DND-41 (cell line): ENCODE measurements around the gene WNT3A.

ENCODE experiments used
- ATAC-seq: fragments of 200-7000 bp; cut with Tn5 transposase; 3 replicates; pipeline ENCODE4 v1.9.1; 2021; ENCODE audit warnings: low read depth; ENCODE audit not compliant: insufficient read depth
- DNase-seq: peaks from one replicate; pipeline ENCODE4 v3.0.0-alpha.2; 2020
- H2AFZ ChIP-seq: 2 replicates; pipeline ENCODE4 v1.6.0; 2012; ENCODE audit warnings: low read depth, low read length
- H3K27ac ChIP-seq: 2 replicates; pipeline ENCODE4 v1.5.1; 2012; ENCODE audit warnings: low read length, inconsistent platforms
- H3K27me3 ChIP-seq: fragments of 200-600 bp; sonication (generic); 2 replicates; pipeline ENCODE4 v1.6.0; 2012; ENCODE audit warnings: low read length, mild to moderate bottlenecking, inconsistent platforms; ENCODE audit not compliant: insufficient read depth, poor library complexity
- H3K36me3 ChIP-seq: 2 replicates; pipeline ENCODE4 v1.5.1; 2012; ENCODE audit warnings: low read length, inconsistent platforms; ENCODE audit not compliant: insufficient read depth
- H3K4me1 ChIP-seq: 2 replicates; pipeline ENCODE4 v1.5.1; 2012; ENCODE audit warnings: mild to moderate bottlenecking, low read length; ENCODE audit not compliant: insufficient read depth
- H3K4me2 ChIP-seq: 2 replicates; pipeline ENCODE4 v1.6.0; 2012; ENCODE audit warnings: mild to moderate bottlenecking, moderate library complexity, low read length, inconsistent platforms; ENCODE audit not compliant: insufficient read depth
- H3K4me3 ChIP-seq, 2 experiments: fragments of 200-600 bp in 1 of 2; shearing (Covaris generic) in 1 of 2; 2 replicates each; pipeline ENCODE4 v1.5.1; 2012 to 2016; ENCODE audit warnings: inconsistent platforms in 2 of 2, low read length in 2 of 2, mild to moderate bottlenecking in 2 of 2, low read depth in 1 of 2, moderate library complexity in 1 of 2
- H3K79me2 ChIP-seq: 2 replicates; pipeline ENCODE4 v1.6.0; 2012; ENCODE audit warnings: low read length, inconsistent platforms; ENCODE audit not compliant: insufficient read depth
- H3K9ac ChIP-seq: 2 replicates; pipeline ENCODE4 v1.6.0; 2012; ENCODE audit warnings: low read depth, mild to moderate bottlenecking, inconsistent platforms, low read length, moderate library complexity
- H3K9me3 ChIP-seq: 2 replicates; pipeline ENCODE4 v1.5.1; 2012; ENCODE audit warnings: low read length, moderate library complexity, mild to moderate bottlenecking, inconsistent platforms; ENCODE audit not compliant: insufficient read depth, severe bottlenecking
- H4K20me1 ChIP-seq: 2 replicates; pipeline ENCODE4 v1.6.0; 2012; ENCODE audit warnings: low read length; ENCODE audit not compliant: insufficient read depth
- EZH2 ChIP-seq: IDR thresholded peaks from 3 replicates; pipeline ENCODE4 v1.6.1; 2012; ENCODE audit warnings: borderline replicate concordance, low read depth, mild to moderate bottlenecking, moderate library complexity, low read length, inconsistent platforms; ENCODE audit not compliant: severe bottlenecking
- TF ChIP-seq, protein P1 (sequence below): IDR thresholded peaks from 2 replicates; pipeline ENCODE4 v1.5.1; 2012; ENCODE audit warnings: borderline replicate concordance, low read length, moderate library complexity, mild to moderate bottlenecking; ENCODE audit not compliant: poor library complexity, severe bottlenecking; ENCODE audit errors: extremely low read depth

WNT3A gene

GRCh38 chr1:228060458-228061190 is 53.8 kb downstream of the WNT3A start:
- H3K9ac ChIP-seq, result no peak overlapping the region
- H3K79me2 ChIP-seq, result no peaks in the 10 kb centered on the region
- H3K27ac ChIP-seq, result no peak overlapping the region
- TF ChIP-seq EZH2, result no peak
- TF ChIP-seq, protein P1, sequence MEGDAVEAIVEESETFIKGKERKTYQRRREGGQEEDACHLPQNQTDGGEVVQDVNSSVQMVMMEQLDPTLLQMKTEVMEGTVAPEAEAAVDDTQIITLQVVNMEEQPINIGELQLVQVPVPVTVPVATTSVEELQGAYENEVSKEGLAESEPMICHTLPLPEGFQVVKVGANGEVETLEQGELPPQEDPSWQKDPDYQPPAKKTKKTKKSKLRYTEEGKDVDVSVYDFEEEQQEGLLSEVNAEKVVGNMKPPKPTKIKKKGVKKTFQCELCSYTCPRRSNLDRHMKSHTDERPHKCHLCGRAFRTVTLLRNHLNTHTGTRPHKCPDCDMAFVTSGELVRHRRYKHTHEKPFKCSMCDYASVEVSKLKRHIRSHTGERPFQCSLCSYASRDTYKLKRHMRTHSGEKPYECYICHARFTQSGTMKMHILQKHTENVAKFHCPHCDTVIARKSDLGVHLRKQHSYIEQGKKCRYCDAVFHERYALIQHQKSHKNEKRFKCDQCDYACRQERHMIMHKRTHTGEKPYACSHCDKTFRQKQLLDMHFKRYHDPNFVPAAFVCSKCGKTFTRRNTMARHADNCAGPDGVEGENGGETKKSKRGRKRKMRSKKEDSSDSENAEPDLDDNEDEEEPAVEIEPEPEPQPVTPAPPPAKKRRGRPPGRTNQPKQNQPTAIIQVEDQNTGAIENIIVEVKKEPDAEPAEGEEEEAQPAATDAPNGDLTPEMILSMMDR, result no peak
- H3K9me3 ChIP-seq, result no peaks in the 10 kb centered on the region
- H4K20me1 ChIP-seq, result no peaks in the 10 kb centered on the region; the same call in 1 of the 2 replicates
- H2AFZ ChIP-seq, result no peak overlapping the region
- H3K4me1 ChIP-seq, result no peaks in the 10 kb centered on the region
- no peak overlapping the region for H3K4me3 ChIP-seq
- H3K4me2 ChIP-seq, result no peak overlapping the region
- no peaks in the 10 kb centered on the region for H3K36me3 ChIP-seq
- ATAC-seq (no peak), DNase-seq (no peak)
- H3K27me3 ChIP-seq, result peaks cover 3% of the 10 kb centered on the region

DNA sequence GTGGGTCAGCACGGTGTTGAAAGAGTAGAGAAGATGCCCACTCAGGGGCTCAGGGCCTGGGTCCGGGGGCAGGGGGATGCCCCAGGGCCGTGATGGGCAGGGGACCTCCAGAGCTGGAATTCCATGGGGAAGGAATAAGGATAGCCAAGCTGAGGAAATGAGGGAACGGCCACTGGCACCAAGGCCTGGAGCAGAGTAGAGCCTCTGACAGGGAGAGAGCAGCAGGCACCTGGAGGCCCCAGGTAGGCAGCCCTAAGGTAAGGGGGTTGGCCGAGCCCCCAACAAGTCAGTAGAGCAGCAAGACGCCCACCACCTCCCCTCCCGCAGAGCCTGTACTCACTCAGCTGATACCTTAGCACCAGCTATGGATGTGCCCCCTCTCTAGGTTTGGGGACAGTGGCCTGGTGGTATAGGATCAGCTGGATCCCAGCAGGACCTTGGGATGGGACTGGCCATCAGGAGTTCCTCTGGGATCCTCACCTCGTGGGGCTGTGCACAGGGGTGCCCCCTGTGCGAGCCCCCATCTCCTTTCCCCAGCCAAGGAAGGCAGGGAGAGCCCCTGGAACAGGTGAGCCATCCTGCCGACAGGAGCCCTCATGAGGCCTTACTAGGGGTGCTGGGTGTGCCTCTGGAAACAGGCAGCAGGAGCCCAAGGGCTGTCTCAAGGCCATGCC is 54.8 kb downstream of the WNT3A start:
- no peaks in the 10 kb centered on the region for H3K4me1 ChIP-seq
- H3K27ac ChIP-seq, result no peak overlapping the region
- TF ChIP-seq EZH2, result no peak
- TF ChIP-seq, protein P1, result no peak
- ATAC-seq (no peak), DNase-seq (no peak)
- no peak overlapping the region for H3K4me3 ChIP-seq
- no peak overlapping the region for H3K9ac ChIP-seq
- no peaks in the 10 kb centered on the region for H3K79me2 ChIP-seq
- no peak overlapping the region for H3K4me2 ChIP-seq
- H2AFZ ChIP-seq, result no peak overlapping the region
- H4K20me1 ChIP-seq, result no peaks in the 10 kb centered on the region; the same call in 1 of the 2 replicates
- no peaks in the 10 kb centered on the region for H3K36me3 ChIP-seq
- H3K27me3 ChIP-seq, result peaks cover 1% of the 10 kb centered on the region
- no peaks in the 10 kb centered on the region for H3K9me3 ChIP-seq

DNA sequence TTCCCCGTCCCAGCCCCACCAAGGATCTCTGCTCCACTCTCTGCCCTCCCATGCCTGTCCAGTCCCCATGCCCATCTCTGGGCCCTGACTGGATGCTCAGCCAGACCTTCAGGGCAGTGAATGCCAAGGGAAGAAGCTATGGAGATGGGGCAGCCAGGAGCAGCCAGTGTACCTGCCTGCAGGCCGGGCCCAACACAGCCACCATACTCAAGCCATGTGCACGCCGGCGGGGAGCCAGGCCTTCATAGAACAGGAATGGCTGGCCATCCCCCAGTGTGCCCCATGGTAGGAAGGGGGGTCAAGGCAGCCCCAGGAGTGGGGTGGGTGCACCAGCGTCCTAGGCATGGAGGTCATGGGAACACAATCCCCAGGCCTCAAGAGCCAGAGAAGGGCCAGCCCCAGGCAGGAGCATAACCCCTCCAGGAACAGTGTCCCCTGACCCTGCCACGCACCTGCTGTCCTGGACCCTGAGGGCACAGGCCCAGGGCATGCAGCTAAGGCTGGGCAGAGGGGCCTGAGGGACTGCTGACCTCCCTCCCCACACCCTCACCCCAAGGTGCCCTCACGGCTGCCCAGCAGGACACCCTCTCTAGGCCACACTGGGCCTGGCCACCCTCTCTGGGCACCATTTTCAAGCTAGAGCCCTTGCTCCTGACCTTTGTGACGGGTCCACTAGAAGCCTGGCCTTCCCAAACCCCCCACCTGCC is 55.4 kb downstream of the WNT3A start:
- Histone ChIP-seq H3K4me3 (no peak overlapping the region), H3K9me3 (no peaks in the 10 kb centered on the region), H2AFZ (no peak overlapping the region), H4K20me1 (peaks cover 2% of the 10 kb centered on the region), H3K79me2 (no peaks in the 10 kb centered on the region), H3K4me2 (no peak overlapping the region), H3K4me1 (no peaks in the 10 kb centered on the region), H3K27me3 (no peaks in the 10 kb centered on the region), H3K36me3 (no peaks in the 10 kb centered on the region), H3K9ac (no peak overlapping the region), H3K27ac (no peak overlapping the region)
- DNase-seq (no peak), ATAC-seq (no peak)
- TF ChIP-seq, protein P1, result no peak
- TF ChIP-seq EZH2, result no peak
